ENCODE results near the gene UNK. TPM values are rescaled to one million over a fixed set of nuclear protein-coding genes. Genes with fewer than 3 reads are reported as not detected.

The UNK gene
- total and polyA plus RNA-seq, 2 of the 13 experiments (the other 11 are each of a cell fraction or from before 2014, with no cell fraction given): 31.6 to 33.0 TPM

GRCh38 chr17:75779250-75779986, 5.2 kb upstream of the UNK start (continued):
- TF ChIP-seq ELK4 (CRISPR knock-in tag; IDR thresholded peaks at IDR 0.05; ENCODE audit: borderline replicate concordance): no peak
- TF ChIP-seq, protein P1, sequence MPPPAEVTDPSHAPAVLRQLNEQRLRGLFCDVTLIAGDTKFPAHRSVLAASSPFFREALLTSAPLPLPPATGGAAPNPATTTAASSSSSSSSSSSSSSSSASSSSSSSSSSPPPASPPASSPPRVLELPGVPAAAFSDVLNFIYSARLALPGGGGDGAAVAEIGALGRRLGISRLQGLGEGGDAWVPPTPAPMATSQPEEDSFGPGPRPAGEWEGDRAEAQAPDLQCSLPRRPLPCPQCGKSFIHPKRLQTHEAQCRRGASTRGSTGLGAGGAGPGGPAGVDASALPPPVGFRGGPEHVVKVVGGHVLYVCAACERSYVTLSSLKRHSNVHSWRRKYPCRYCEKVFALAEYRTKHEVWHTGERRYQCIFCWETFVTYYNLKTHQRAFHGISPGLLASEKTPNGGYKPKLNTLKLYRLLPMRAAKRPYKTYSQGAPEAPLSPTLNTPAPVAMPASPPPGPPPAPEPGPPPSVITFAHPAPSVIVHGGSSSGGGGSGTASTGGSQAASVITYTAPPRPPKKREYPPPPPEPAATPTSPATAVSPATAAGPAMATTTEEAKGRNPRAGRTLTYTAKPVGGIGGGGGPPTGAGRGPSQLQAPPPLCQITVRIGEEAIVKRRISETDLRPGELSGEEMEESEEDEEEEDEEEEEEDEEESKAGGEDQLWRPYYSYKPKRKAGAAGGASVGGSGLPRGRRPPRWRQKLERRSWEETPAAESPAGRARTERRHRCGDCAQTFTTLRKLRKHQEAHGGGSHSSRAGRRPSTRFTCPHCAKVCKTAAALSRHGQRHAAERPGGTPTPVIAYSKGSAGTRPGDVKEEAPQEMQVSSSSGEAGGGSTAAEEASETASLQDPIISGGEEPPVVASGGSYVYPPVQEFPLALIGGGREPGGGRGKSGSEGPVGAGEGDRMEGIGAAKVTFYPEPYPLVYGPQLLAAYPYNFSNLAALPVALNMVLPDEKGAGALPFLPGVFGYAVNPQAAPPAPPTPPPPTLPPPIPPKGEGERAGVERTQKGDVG (CRISPR knock-in tag; IDR thresholded peaks at IDR 0.05; ENCODE audit: borderline replicate concordance): peak; percentile 81; the same call in 1 of the 2 replicates
- peak; percentile 95 for TF ChIP-seq HOXA5 (CRISPR knock-in tag; IDR thresholded peaks at IDR 0.05)
- no peak for TF ChIP-seq PTBP1 (IDR thresholded peaks at IDR 0.05; ENCODE audit: low read depth, low read length, poor library complexity, severe bottlenecking)
- no peak; the same call in 1 of the 2 replicates for TF ChIP-seq ZNF530 (CRISPR knock-in tag; IDR thresholded peaks at IDR 0.05; ENCODE audit: low read depth)
- TF ChIP-seq CENPX (CRISPR knock-in tag; IDR thresholded peaks at IDR 0.05): no peak
- peak; percentile 93; the same call in 1 of the 2 replicates for TF ChIP-seq ZNF607 (CRISPR knock-in tag; IDR thresholded peaks at IDR 0.05; ENCODE audit: borderline replicate concordance)
- TF ChIP-seq ZNF343 (CRISPR knock-in tag; IDR thresholded peaks at IDR 0.05): no peak; the same call in 1 of the 2 replicates
- TF ChIP-seq ATF1 (CRISPR knock-in tag; IDR thresholded peaks at IDR 0.05): peak; percentile 96
- no peak; the same call in 1 of the 2 replicates for TF ChIP-seq GTF3A (CRISPR knock-in tag; conservative IDR thresholded peaks at IDR 0.05)
- peak; percentile 80; the same call in 1 of the 2 replicates for TF ChIP-seq TP53 (CRISPR knock-in tag; conservative IDR thresholded peaks at IDR 0.05)
- TF ChIP-seq ZNF629 (CRISPR knock-in tag; conservative IDR thresholded peaks at IDR 0.05): 0 out of 2 replicates have a peak, but pooled peaks have one; percentile 39
- TF ChIP-seq ARID2 (CRISPR knock-in tag; IDR thresholded peaks at IDR 0.05; ENCODE audit: borderline replicate concordance): no peak
- peak; percentile 95; the same call in 1 of the 2 replicates for TF ChIP-seq ARID4A (CRISPR knock-in tag; IDR thresholded peaks at IDR 0.05; ENCODE audit: borderline replicate concordance)
- TF ChIP-seq ZNF44 (CRISPR knock-in tag; IDR thresholded peaks at IDR 0.05): peak; percentile 92; the same call in 1 of the 2 replicates
- no peak for TF ChIP-seq ZFP36 (IDR thresholded peaks at IDR 0.05; ENCODE audit: borderline replicate concordance, low read depth, low read length, partially characterized antibody)
- peak; percentile 77; the same call in 1 of the 2 replicates for TF ChIP-seq SNRNP70 (IDR thresholded peaks at IDR 0.05; ENCODE audit: low read depth, low read length)
- TF ChIP-seq NFRKB (IDR thresholded peaks at IDR 0.05): no peak
- TF ChIP-seq ZNF746 (CRISPR knock-in tag; IDR thresholded peaks at IDR 0.05): no peak
- TF ChIP-seq PPARG (CRISPR knock-in tag; conservative IDR thresholded peaks at IDR 0.05): 0 out of 2 replicates have a peak, but pooled peaks have one; percentile 51
- peak; percentile 96 for TF ChIP-seq SALL1 (CRISPR knock-in tag; IDR thresholded peaks at IDR 0.05)

All from HepG2 (cell line).